PC-9 (cell line): Measurements from ENCODE around the gene GAA.

Experiments used
- EZH2 ChIP-seq: fragments of 200-600 bp; sonication (generic); IDR thresholded peaks from 2 replicates; pipeline ENCODE4 v1.8.0; 2017; ENCODE audit warnings: antibody characterized with exemption, low read depth
- TF ChIP-seq, protein P1 (sequence below): fragments of 200-600 bp; sonication (generic); conservative IDR thresholded peaks from 2 replicates; pipeline ENCODE4 v1.6.1; 2017; ENCODE audit warnings: mixed run types, antibody characterized with exemption, mild to moderate bottlenecking, moderate library complexity

- TF ChIP-seq, protein P1, sequence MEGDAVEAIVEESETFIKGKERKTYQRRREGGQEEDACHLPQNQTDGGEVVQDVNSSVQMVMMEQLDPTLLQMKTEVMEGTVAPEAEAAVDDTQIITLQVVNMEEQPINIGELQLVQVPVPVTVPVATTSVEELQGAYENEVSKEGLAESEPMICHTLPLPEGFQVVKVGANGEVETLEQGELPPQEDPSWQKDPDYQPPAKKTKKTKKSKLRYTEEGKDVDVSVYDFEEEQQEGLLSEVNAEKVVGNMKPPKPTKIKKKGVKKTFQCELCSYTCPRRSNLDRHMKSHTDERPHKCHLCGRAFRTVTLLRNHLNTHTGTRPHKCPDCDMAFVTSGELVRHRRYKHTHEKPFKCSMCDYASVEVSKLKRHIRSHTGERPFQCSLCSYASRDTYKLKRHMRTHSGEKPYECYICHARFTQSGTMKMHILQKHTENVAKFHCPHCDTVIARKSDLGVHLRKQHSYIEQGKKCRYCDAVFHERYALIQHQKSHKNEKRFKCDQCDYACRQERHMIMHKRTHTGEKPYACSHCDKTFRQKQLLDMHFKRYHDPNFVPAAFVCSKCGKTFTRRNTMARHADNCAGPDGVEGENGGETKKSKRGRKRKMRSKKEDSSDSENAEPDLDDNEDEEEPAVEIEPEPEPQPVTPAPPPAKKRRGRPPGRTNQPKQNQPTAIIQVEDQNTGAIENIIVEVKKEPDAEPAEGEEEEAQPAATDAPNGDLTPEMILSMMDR, result no peak
- TF ChIP-seq EZH2, result no peak
Measured at GRCh38 chr17:80089762-80090161, 11.6 kb upstream of the GAA start.
